ENCODE measurements around the gene COX20.

Gene COX20

GRCh38 chr1:244868484-244869363, 33.3 kb downstream of the COX20 start:
- Histone ChIP-seq H3K9ac (no peak overlapping the region), H4K20me1 (peaks cover 0 to 5% (median 0%) of the 10 kb centered on the region in 11 experiments; a peak in 3 of 22 replicates), H3K4me2 (no peak overlapping the region), H3K4me1 (peaks cover 16 to 24% (median 22%) of the 10 kb centered on the region in 10 experiments), H3K27me3 (no peaks in the 10 kb centered on the region), H3K4me3 (no peak overlapping the region), H3K9me3 (replicated peaks in 1 of 11) (no peaks in the 10 kb centered on the region), H3K27ac (no peak overlapping the region), H3K36me3 (no peaks in the 10 kb centered on the region; a peak in 1 of 22 replicates)
- no peak for TF ChIP-seq Cebpa-rat (IDR thresholded peaks at IDR 0.05)

- Histone ChIP-seq H3K4me2 (no peak overlapping the region), H3K27me3 (no peaks in the 10 kb centered on the region), H3K4me1 (peaks cover 16 to 24% (median 22%) of the 10 kb centered on the region in 10 experiments), H3K36me3 (no peaks in the 10 kb centered on the region), H4K20me1 (no peaks in the 10 kb centered on the region), H3K9ac (no peak overlapping the region), H3K4me3 (no peak overlapping the region), H3K27ac (no peak overlapping the region), H3K9me3 (replicated peaks in 1 of 11) (no peaks in the 10 kb centered on the region)
- no peak for TF ChIP-seq Cebpa-rat (IDR thresholded peaks at IDR 0.05)
These were observed 33.9 kb downstream of the COX20 start for GRCh38 chr1:244869364-244869827.

- Histone ChIP-seq H3K4me2 (no peak overlapping the region), H3K9me3 (replicated peaks in 1 of 11) (no peaks in the 10 kb centered on the region)
These were observed 34.5 kb downstream of the COX20 start for GRCh38 chr1:244869950-244870349.

GRCh38 chr1:244874974-244875579, 39.6 kb downstream of the COX20 start:
- Histone ChIP-seq H3K4me2 (no peak overlapping the region), H3K4me3 (no peak overlapping the region), H4K20me1 (no peaks in the 10 kb centered on the region), H3K9me3 (replicated peaks in 1 of 11) (no peaks in the 10 kb centered on the region), H3K27me3 (no peaks in the 10 kb centered on the region), H3K27ac (no peak overlapping the region), H3K9ac (no peak overlapping the region), H3K4me1 (peaks cover 9 to 22% (median 19%) of the 10 kb centered on the region in 10 experiments), H3K36me3 (no peaks in the 10 kb centered on the region)
- TF ChIP-seq Cebpa-rat (IDR thresholded peaks at IDR 0.05) = no peak

More at GRCh38 chr1:244869950-244870349, 34.5 kb downstream of the COX20 start:
- Histone ChIP-seq H3K27me3 (no peaks in the 10 kb centered on the region), H3K27ac (no peak overlapping the region), H3K9ac (no peak overlapping the region), H4K20me1 (no peaks in the 10 kb centered on the region), H3K4me1 (peaks cover 16 to 23% (median 21%) of the 10 kb centered on the region in 10 experiments), H3K4me3 (no peak overlapping the region), H3K36me3 (no peaks in the 10 kb centered on the region)
- no peak for TF ChIP-seq Cebpa-rat (IDR thresholded peaks at IDR 0.05)

GRCh38 chr1:244876228-244876910, 40.9 kb downstream of the COX20 start:
- Histone ChIP-seq H3K4me2 (no peak overlapping the region; a peak in 1 of 22 replicates), H3K36me3 (no peaks in the 10 kb centered on the region), H3K4me3 (no peak overlapping the region), H3K9ac (no peak overlapping the region), H4K20me1 (no peaks in the 10 kb centered on the region), H3K9me3 (replicated peaks in 1 of 11) (no peaks in the 10 kb centered on the region), H3K27me3 (no peaks in the 10 kb centered on the region), H3K27ac (no peak overlapping the region), H3K4me1 (peaks cover 9 to 22% (median 19%) of the 10 kb centered on the region in 10 experiments)
- TF ChIP-seq Cebpa-rat (IDR thresholded peaks at IDR 0.05) = no peak

GRCh38 chr1:244878681-244879080, 43.2 kb downstream of the COX20 start:
- H3K9me3 ChIP-seq (replicated peaks in 1 of 11) = no peaks in the 10 kb centered on the region
- H3K9ac ChIP-seq = no peak overlapping the region; a peak in 1 of 22 replicates
- no peaks in the 10 kb centered on the region for H3K36me3 ChIP-seq
- no peak for TF ChIP-seq Cebpa-rat (IDR thresholded peaks at IDR 0.05)
- peak overlapping the region; percentile 57 to 85 (median 75); a peak in 16 of 22 replicates for H3K4me2 ChIP-seq
- H3K4me3 ChIP-seq = no peak overlapping the region
- peaks cover 9 to 22% (median 19%) of the 10 kb centered on the region in 10 experiments for H3K4me1 ChIP-seq
- H3K27me3 ChIP-seq = no peaks in the 10 kb centered on the region
- no peaks in the 10 kb centered on the region for H4K20me1 ChIP-seq
- H3K27ac ChIP-seq = no peak overlapping the region

- Histone ChIP-seq H3K9me3 (replicated peaks in 1 of 11) (no peaks in the 10 kb centered on the region), H3K4me1 (peaks cover 9 to 22% (median 19%) of the 10 kb centered on the region in 10 experiments), H3K36me3 (no peaks in the 10 kb centered on the region), H3K4me2 (no peak overlapping the region), H3K4me3 (no peak overlapping the region), H3K9ac (no peak overlapping the region), H4K20me1 (no peaks in the 10 kb centered on the region), H3K27ac (no peak overlapping the region), H3K27me3 (no peaks in the 10 kb centered on the region)
- TF ChIP-seq Cebpa-rat (IDR thresholded peaks at IDR 0.05) = no peak
These were observed 46.3 kb downstream of the COX20 start for GRCh38 chr1:244881552-244882280.

- H3K9ac ChIP-seq = no peak overlapping the region
These were observed 51.8 kb downstream of the COX20 start for GRCh38 chr1:244887281-244887680.

More at GRCh38 chr1:244887281-244887680, 51.8 kb downstream of the COX20 start:
- H3K4me3 ChIP-seq = no peak overlapping the region
- no peak overlapping the region for H3K27ac ChIP-seq
- H3K36me3 ChIP-seq = no peaks in the 10 kb centered on the region
- H3K27me3 ChIP-seq = no peaks in the 10 kb centered on the region
- no peaks in the 10 kb centered on the region for H3K4me1 ChIP-seq
- no peak for TF ChIP-seq Cebpa-rat (IDR thresholded peaks at IDR 0.05)
- H4K20me1 ChIP-seq = no peaks in the 10 kb centered on the region
- H3K4me2 ChIP-seq = no peak overlapping the region
- peaks cover 0 to 5% (median 0%) of the 10 kb centered on the region in 11 experiments; a peak in 2 of 22 replicates for H3K9me3 ChIP-seq (replicated peaks in 1 of 11)
